Heart right ventricle (tissue), 16 donors: ENCODE measurements around the gene CYB5R3. TPM values are rescaled to one million over a fixed set of nuclear protein-coding genes. Genes with fewer than 3 reads are reported as not detected.
"Not testable (repeated sequence)": the region's sequence is repeated elsewhere in the genome, so short reads cannot be mapped to it uniquely, and the experiment has no call there.

ENCODE experiments used
- ATAC-seq, 8 donors: fragments of 200-7000 bp; cut with Tn5 transposase; one replicate each; pipeline ENCODE4 v1.9.1; 2020; ENCODE audit warnings: mild to moderate bottlenecking in 8 of 8, moderate library complexity in 8 of 8, moderate number of reproducible peaks in 1 of 8
- DNase-seq, 2 donors: peaks; one replicate each; pipeline ENCODE4 v3.0.0-alpha.2; 2020
- H3K27ac ChIP-seq, 10 donors: fragments of 200-600 bp; sonication (generic) in 2 of 10; one replicate each; pipeline versions ENCODE4 v1.5.0 to v1.8.0; 2020 to 2022; ENCODE audit warnings: mild to moderate bottlenecking in 3 of 10
- H3K27me3 ChIP-seq, 7 donors: fragments of 200-600 bp; one replicate each; pipeline ENCODE4 v1.8.0; 2021 to 2022; ENCODE audit warnings: mild to moderate bottlenecking in 2 of 7
- H3K36me3 ChIP-seq, 9 donors: fragments of 200-600 bp; sonication (generic) in 1 of 9; one replicate each; pipeline versions ENCODE4 v1.5.0 to v1.8.0; 2020 to 2022; ENCODE audit warnings: mild to moderate bottlenecking in 2 of 9
- H3K4me1 ChIP-seq, 9 donors: fragments of 200-600 bp; sonication (generic) in 1 of 9; one replicate each; pipeline versions ENCODE4 v1.5.0 to v1.8.0; 2020 to 2022; ENCODE audit warnings: mild to moderate bottlenecking in 4 of 9
- H3K4me3 ChIP-seq, 10 donors: fragments of 200-600 bp; sonication (generic) in 2 of 10; one replicate each; pipeline versions ENCODE4 v1.5.0 to v1.8.0; 2020 to 2022; ENCODE audit warnings: mild to moderate bottlenecking in 7 of 10, moderate library complexity in 2 of 10
- H3K9me3 ChIP-seq, 11 donors: fragments of 200-600 bp in 10 of 11; sonication (generic) in 2 of 11; one replicate each; pipeline versions ENCODE4 v1.5.0 to v1.8.0; 2013 to 2022; ENCODE audit warnings: mild to moderate bottlenecking in 2 of 11, control low read depth in 1 of 11, moderate library complexity in 1 of 11
- WGBS, 2 donors: extraction: QIAGEN DNeasy Blood & Tissue Kit; methylation state at CpG; one replicate each; pipeline ENCODE4 v1.1.7; 2013; ENCODE audit warnings: inconsistent platforms in 1 of 2; 5-methylcytosine and 5-hydroxymethylcytosine counted together
- intact Hi-C, 10 donors: fragments of 100-400 bp; cut with DNase I; formaldehyde crosslinking; loops; one replicate each; pipeline versions ENCODE4 v1.11.1 to v1.14.2; 2022
- polyA plus RNA-seq, 2 donors: library from polyadenylated mRNA; stranded (reverse); fragments of 200-250 nt; gene quantifications; one replicate each; pipeline ENCODE4 v1.2.3, GENCODE V29; 2013
- total RNA-seq, 10 donors: library from RNA; stranded (reverse); fragmentation: NEBNext Ultra II Directional in 3 of 10; extraction: Animal tissue kit (Norgen Biotek cat#: 25700) in 3 of 10; gene quantifications; one replicate each; pipeline versions ENCODE4 v1.2.1 to v1.2.4, GENCODE V29; 2021 to 2023
- donor health status: Arrhythmogenic right ventricular cardiomyopathy.
- donor health status: ischemic (EF 13 %, LVEDD 7.1; RV severe dilation, severe dysfunction).
- donor health status: healthy with polysubstance abuse.
- donor health status: DM: no; HTN: yes; CAD: no.
- donor health status: DM: no; HTN: no; CAD: no.
- donor health status: ischemic (EF 25% LVEDD 6.9; RV normal size, moderate dysfunction).
- donor health status: ischemic (EF 25% LVEDD 5.7; RV mildly dilated, moderate dysfunction).
- donor health status: healthy.
- donor health status: DM: yes; HTN: yes; CAD: no.
- donor health status: Ischemic cardiomyopathy.
- donor health status: ischemic (EF 35%, LVEDD 5.7; RV mildly dilated, moderate dysfunction).
- donor health status: nonischemic (EF 11% LVEDD 7.7; RV severe dilation, severe dysfunction).
- donor health status: DM: yes; HTN: yes; CAD: no.
- donor health status: PGD.
- donor health status: ischemic (EF 29% LVEDD 5.4; RV normal size, mild dysfunction).
- donor health status: nonischemic (EF 23%, LVEDD 6.1; RV moderate dilation, normal function).

The CYB5R3 gene
- total and polyA plus RNA-seq, 12 donors, result 91.9 to 633 (median 310) TPM

DNA sequence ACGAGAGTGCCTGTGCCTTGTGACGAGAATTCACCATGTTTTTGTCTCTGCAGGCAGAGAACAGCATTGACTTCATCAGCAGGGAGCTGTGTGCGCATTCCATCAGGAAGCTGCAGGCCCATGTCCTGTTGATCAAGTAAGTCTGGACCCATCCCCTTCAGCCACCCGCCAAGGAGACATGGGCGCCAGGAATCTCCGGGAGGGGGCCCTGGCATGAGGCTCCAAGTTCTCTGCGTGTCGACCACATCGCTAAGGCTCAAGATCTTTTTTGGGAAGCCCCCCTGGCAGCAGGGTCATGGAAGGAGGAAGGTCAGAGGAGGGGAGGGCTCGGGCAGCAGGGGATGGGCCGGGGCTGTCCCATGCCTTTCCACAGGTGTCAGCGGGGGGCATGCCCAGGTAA is 78.1 kb downstream of the CYB5R3 start:
- H3K4me3 ChIP-seq, intact Hi-C loops, ATAC-seq, H3K27ac ChIP-seq, DNase-seq, H3K9me3 ChIP-seq, H3K27me3 ChIP-seq, H3K4me1 ChIP-seq: not testable (repeated sequence)
- WGBS, 2 donors, result 91 to 92% methylated on average over 12 of the region's 12 CpGs
- H3K36me3 ChIP-seq, result peaks cover 0 to 61% (median 0%) of the 10 kb centered on the region in 9 donors

DNA sequence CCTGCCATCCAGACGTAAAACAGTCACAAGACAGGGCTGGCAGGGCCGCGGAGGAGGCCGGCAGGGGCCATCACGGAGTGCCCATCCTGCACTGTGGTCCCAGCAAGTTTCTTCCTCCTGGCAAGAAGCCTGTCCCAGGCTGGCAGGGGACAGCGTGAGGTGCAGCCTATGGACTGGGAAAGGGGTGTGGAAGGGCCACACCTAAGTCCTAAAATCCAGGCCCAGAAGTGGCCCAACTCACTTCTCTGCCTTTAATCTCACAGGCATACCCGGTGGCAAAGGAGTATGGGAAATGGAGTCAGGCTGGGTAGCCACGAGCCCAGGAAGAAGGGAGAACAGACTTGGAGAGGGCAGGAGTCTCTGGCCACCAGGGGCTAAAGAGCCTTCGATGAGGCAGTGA is 78.6 kb downstream of the CYB5R3 start:
- 80% methylated on average over 9 of the region's 9 CpGs for WGBS, 2 donors
- intact Hi-C loops, ATAC-seq, H3K4me1 ChIP-seq, H3K27ac ChIP-seq, DNase-seq, H3K27me3 ChIP-seq, H3K4me3 ChIP-seq, H3K9me3 ChIP-seq: not testable (repeated sequence)
- H3K36me3 ChIP-seq, result peaks cover 0 to 61% (median 0%) of the 10 kb centered on the region in 9 donors

DNA sequence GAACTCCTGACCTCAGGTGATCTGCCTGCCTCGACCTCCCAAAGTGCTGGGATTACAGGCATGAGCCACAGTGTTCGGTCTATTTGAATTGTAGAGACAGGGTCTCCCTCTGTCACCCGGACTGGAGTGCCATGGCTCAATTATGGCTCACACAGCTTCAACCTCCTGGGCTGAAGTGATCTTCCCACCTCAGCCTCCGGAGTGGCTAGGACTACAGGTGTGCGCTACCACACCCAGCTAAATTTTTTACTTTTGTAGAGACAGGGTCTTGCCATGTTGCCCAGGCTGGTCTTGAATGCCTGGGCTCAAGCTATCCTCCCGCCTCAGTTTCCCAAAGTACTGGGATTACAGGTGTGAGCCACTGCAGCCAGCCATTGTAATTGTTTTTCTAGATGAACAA is 81.2 kb downstream of the CYB5R3 start:
- WGBS, 2 donors, result 76 to 80% methylated on average over 5 of the region's 6 CpGs
- H3K27ac ChIP-seq, H3K9me3 ChIP-seq, intact Hi-C loops, H3K27me3 ChIP-seq, ATAC-seq, H3K4me1 ChIP-seq, DNase-seq, H3K4me3 ChIP-seq: not testable (repeated sequence)
- peaks cover 0 to 49% (median 0%) of the 10 kb centered on the region in 9 donors for H3K36me3 ChIP-seq

Other genes with a start within 250 kb of the CYB5R3 start
- 1 to 10 TPM in 7 of 10 donors, under 1 TPM in 3; 0.45 to 6.4 (median 1.6) TPM for gene NFAM1, start 217.0 kb downstream of the CYB5R3 start, total RNA-seq
- gene NFAM1, start 217.0 kb downstream of the CYB5R3 start, polyA plus RNA-seq, result under 1 TPM; 0.38 to 0.44 TPM
- 10 to 100 TPM; 20.8 to 35.2 (median 26.1) TPM for gene RRP7A, start 129.6 kb downstream of the CYB5R3 start, total RNA-seq
- gene RRP7A, start 129.6 kb downstream of the CYB5R3 start, polyA plus RNA-seq, result 10 to 100 TPM; 21.9 to 28.3 TPM
- gene SERHL2, start 95.4 kb downstream of the CYB5R3 start, total RNA-seq, result 1 to 10 TPM; 1.7 to 6.1 (median 3.5) TPM
- 1 to 10 TPM; 1.4 to 4.7 TPM for gene SERHL2, start 95.4 kb downstream of the CYB5R3 start, polyA plus RNA-seq
- gene POLDIP3, start 34.5 kb downstream of the CYB5R3 start, total RNA-seq, result 10 to 100 TPM; 27.2 to 42.6 (median 33.6) TPM
- 10 to 100 TPM; 11.9 to 32.6 TPM for gene POLDIP3, start 34.5 kb downstream of the CYB5R3 start, polyA plus RNA-seq
- gene ATP5MGL, start 8.8 kb downstream of the CYB5R3 start, total RNA-seq, result 1 to 10 TPM in 1 of 10 donors, under 1 TPM in 9; 0.32 to 1.2 (median 0.50) TPM
- gene ATP5MGL, start 8.8 kb downstream of the CYB5R3 start, polyA plus RNA-seq, result not detected
- gene A4GALT, start 71.5 kb upstream of the CYB5R3 start, total RNA-seq, result 100 to 1,000 TPM in 2 of 10 donors, 10 to 100 TPM in 8; 61.4 to 123 (median 80.6) TPM
- gene A4GALT, start 71.5 kb upstream of the CYB5R3 start, polyA plus RNA-seq, result 100 to 1,000 TPM in 1 of 2 donors, 10 to 100 TPM in 1; 95.0 to 167 TPM
- 10 to 100 TPM; 10.6 to 29.4 (median 23.2) TPM for gene ARFGAP3, start 207.9 kb upstream of the CYB5R3 start, total RNA-seq
- gene ARFGAP3, start 207.9 kb upstream of the CYB5R3 start, polyA plus RNA-seq, result 10 to 100 TPM; 21.9 to 24.4 TPM